ENCODE data around the gene OSBPL2. TPM values are rescaled to one million over a fixed set of nuclear protein-coding genes. Genes with fewer than 3 reads are reported as not detected.

OSBPL2 gene
- total RNA-seq, 1 experiment from 2014 or later = 36.9 TPM

GRCh38 chr20:62234339-62234738 is 4.0 kb upstream of the OSBPL2 start (continued):
- no peak for TF ChIP-seq RAD21 (IDR thresholded peaks at IDR 0.05; ENCODE audit: low read depth)
- no peak for TF ChIP-seq ATF3 (IDR thresholded peaks at IDR 0.05)
- no peak for TF ChIP-seq SP1 (IDR thresholded peaks at IDR 0.05; ENCODE audit: low read depth)
- TF ChIP-seq JUND (IDR thresholded peaks at IDR 0.05) = no peak
- TF ChIP-seq MAX (IDR thresholded peaks at IDR 0.05) = no peak
- TF ChIP-seq SIN3A (IDR thresholded peaks at IDR 0.05; ENCODE audit: low read depth) = no peak

GRCh38 chr20:62235001-62235776 is 3.1 kb upstream of the OSBPL2 start:
- Histone ChIP-seq H3K9me2 (ENCODE audit: insufficient read depth) (no peaks in the 10 kb centered on the region), H3K4me2 (ENCODE audit: low read length) (no peak overlapping the region), H3K27ac (ENCODE audit: low read depth, low read length) (no peak overlapping the region), H3K9me3 (ENCODE audit: control insufficient read depth in 1 of 2, insufficient read depth in 1 of 2, low read depth in 1 of 2, low read length in 2 of 2) (no peaks in the 10 kb centered on the region), H3K9ac (ENCODE audit: low read length) (no peak overlapping the region), H3K36me3 (ENCODE audit: control insufficient read depth in 1 of 2, insufficient read depth in 2 of 2, low read length in 2 of 2) (no peaks in the 10 kb centered on the region), H3K27me3 (ENCODE audit: insufficient read depth, low read length) (no peaks in the 10 kb centered on the region), H2AFZ (ENCODE audit: low read depth, low read length, poor library complexity, severe bottlenecking) (no peak overlapping the region), H4K20me1 (ENCODE audit: insufficient read depth) (no peaks in the 10 kb centered on the region), H3K4me1 (ENCODE audit: control insufficient read depth in 1 of 2, insufficient read depth in 2 of 2, low read length in 2 of 2) (peaks cover 5 to 30% of the 10 kb centered on the region in 2 experiments; a peak in 3 of 4 replicates), H3K79me2 (ENCODE audit: insufficient read depth, low read length) (peaks cover 12% of the 10 kb centered on the region), H3K4me3 (replicated peaks in 1 of 2; ENCODE audit: low read depth in 1 of 2, low read length in 2 of 2) (no peak overlapping the region)
- intact Hi-C loops (cut with micrococcal nuclease) = no loop called here
- ChIA-PET POLR2A (no interaction called here), RAD21 (ENCODE audit: low non-redundant PET in 1 of 2, low total read pairs in 2 of 2, uncharacterized antibody in 2 of 2, unreplicated experiment in 2 of 2) (no interaction called here), CTCF (no interaction called here)
- BruUV-seq (replicated peaks) = no TSS peak
- TF ChIP-seq EGR1 (IDR thresholded peaks at IDR 0.05; ENCODE audit: low read depth) = no peak
- TF ChIP-seq ZNF274 (IDR thresholded peaks at IDR 0.05; ENCODE audit: low read depth, low read length) = no peak
- TF ChIP-seq FOSL1 (IDR thresholded peaks at IDR 0.05; ENCODE audit: low read depth) = no peak
- no peak for TF ChIP-seq ZBTB33 (IDR thresholded peaks at IDR 0.05; ENCODE audit: extremely low read depth, insufficient replicate concordance, low read length)
- no peak for TF ChIP-seq MAX (IDR thresholded peaks at IDR 0.05)
- no peak for TF ChIP-seq POLR2A (IDR thresholded peaks at IDR 0.05; ENCODE audit: borderline replicate concordance, extremely low read depth, insufficient read depth, insufficient read length)
- TF ChIP-seq SRF (IDR thresholded peaks at IDR 0.05; ENCODE audit: low read depth) = no peak
- TF ChIP-seq SP1 (IDR thresholded peaks at IDR 0.05; ENCODE audit: low read depth) = no peak
- no peak for TF ChIP-seq ZFX (IDR thresholded peaks at IDR 0.05)
- no peak for TF ChIP-seq EZH2phosphoT487 (IDR thresholded peaks at IDR 0.05; ENCODE audit: borderline replicate concordance)
- TF ChIP-seq CTCF (IDR thresholded peaks at IDR 0.05 in 2 of 3, conservative IDR thresholded peaks at IDR 0.05 in 1 of 3; ENCODE audit: borderline replicate concordance in 1 of 3, insufficient read depth in 1 of 3, low read depth in 2 of 3, low read length in 2 of 3) = no peak
- TF ChIP-seq POLR2AphosphoS5 (IDR thresholded peaks at IDR 0.05; ENCODE audit: low read depth, low read length) = no peak
- TF ChIP-seq RAD21 (IDR thresholded peaks at IDR 0.05; ENCODE audit: low read depth) = no peak
- no peak for TF ChIP-seq ELF1 (IDR thresholded peaks at IDR 0.05; ENCODE audit: borderline replicate concordance, low read depth)
- no peak for TF ChIP-seq TCF7L2 (IDR thresholded peaks at IDR 0.05; ENCODE audit: borderline replicate concordance, extremely low read depth, insufficient read depth, insufficient read length)
- ATAC-seq (no peak), DNase-seq (ENCODE audit: low read depth, low spot score) (no peak)

All from HCT116 (cell line).